Stimulated activated CD4-positive, alpha-beta T cell treated with anti-CD3 and anti-CD28 coated beads, Interleukin-12 subunit alpha, Interleukin-12 subunit beta, amount 100 ng/mL, for 24 hours (primary cell): Measurements from ENCODE around the gene STING1.

Experiments
- DNase-seq, 2 experiments: peaks; one replicate each; pipeline ENCODE4 v3.0.0-alpha.2; 2020; ENCODE audit warnings: low read depth in 2 of 2

The STING1 gene

GRCh38 chr5:139439013-139439903, 43.3 kb downstream of the STING1 start, which contains the start of gene DNAJC18:
Gene DNAJC18, minus strand, starts transcription at chr5:139439525. Its CDS starts 80 bp downstream, at chr5:139439445.
- DNase-seq = peak; percentile 80 to 91

- no peak for DNase-seq
These were observed 43.9 kb downstream of the STING1 start for GRCh38 chr5:139438707-139439012.

DNA sequence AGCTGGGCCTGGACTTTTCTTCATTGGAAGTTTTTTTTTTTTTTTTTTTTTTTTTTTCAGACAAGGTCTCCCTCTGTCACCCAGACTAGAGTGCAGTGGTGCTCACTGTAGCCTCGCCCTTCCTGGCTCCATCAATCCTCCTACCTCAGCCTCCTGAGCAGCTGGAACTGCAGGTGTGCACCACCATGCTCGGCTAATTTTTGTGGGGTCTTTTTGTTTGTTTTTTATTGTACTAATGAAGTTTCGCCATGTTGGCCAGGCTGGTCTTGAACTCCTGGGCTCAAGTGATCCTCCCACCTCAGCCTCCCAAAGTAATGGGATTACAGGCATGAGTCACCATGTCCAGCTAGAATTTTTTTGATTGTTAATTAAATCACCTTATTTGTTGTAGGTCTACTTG, 46.9 kb downstream of the STING1 start:
- no peak for DNase-seq

- no peak for DNase-seq
These were observed 50.9 kb downstream of the STING1 start for GRCh38 chr5:139431706-139432105.

GRCh38 chr5:139430015-139430414, 52.5 kb downstream of the STING1 start:
- DNase-seq = no peak

DNA sequence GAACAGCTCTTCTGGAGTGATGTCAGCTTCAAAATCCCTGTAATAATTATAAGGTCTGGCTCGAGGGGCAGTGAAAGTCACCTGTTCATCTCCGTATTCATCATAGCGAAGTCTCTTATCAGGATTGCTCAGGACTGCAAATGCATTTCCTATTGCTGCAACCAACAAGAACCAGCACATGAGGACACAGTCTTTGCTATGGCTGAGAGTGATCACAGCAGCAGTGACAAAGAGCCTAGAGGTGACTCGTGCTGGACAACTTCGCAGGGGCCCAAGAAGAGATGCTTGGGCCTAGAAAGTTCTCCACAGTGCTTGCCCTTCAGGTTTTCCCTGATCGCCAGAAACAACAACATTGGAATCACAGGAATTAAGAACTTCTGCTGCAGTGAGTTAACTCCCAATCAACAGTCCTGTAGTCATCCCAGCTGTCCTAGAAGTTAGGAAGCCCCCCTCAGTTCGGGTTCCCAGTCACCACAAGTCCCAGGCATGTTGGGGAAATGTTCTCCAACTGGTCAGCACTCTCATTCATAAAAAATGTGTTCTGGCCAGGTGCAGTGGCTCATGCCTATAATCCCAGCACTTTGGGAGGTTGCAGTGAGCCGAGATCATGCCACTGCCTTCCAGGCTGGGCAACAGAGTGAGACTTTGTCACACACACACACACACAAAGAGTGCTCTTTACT, 56.2 kb downstream of the STING1 start:
- no peak for DNase-seq
